Panc1 (cell line): ENCODE results near the gene NPEPL1. TPM values are rescaled to one million over a fixed set of nuclear protein-coding genes. Genes with fewer than 3 reads are reported as not detected.

Experiments
- ATAC-seq: fragments of 200-7000 bp; cut with Tn5 transposase; 2 replicates; pipeline ENCODE4 v1.9.1; 2020; ENCODE audit warnings: mild to moderate bottlenecking, moderate library complexity
- BruUV-seq: library from RNA; stranded (reverse); fragments of 400-500 nt; replicated peaks from 2 replicates; lab custom pipeline; 2021; lab: Mats Ljungman, UMichigan
- CTCF ChIA-PET: fragments of 300-600 bp; sonication (Branson Sonifier 250); formaldehyde crosslinking; loops from one replicate; lab custom pipeline; 2022; ENCODE audit warnings: antibody characterized with exemption; lab: Charles Lee
- POLR2A ChIA-PET: fragments of 300-600 bp; sonication (Branson Sonifier 250); formaldehyde crosslinking; loops from one replicate; lab custom pipeline; 2022; ENCODE audit warnings: antibody characterized with exemption; lab: Charles Lee
- DNase-seq: peaks from one replicate; pipeline ENCODE4 v3.0.0-alpha.2; 2010; ENCODE audit warnings: low read depth, low spot score
- H3K27ac ChIP-seq: 2 replicates; pipeline ENCODE4 v1.5.1; 2011; ENCODE audit warnings: mild to moderate bottlenecking, low read length, inconsistent platforms
- H3K27me3 ChIP-seq: fragments of 200-500 bp; sonication (Bioruptor generic); 2 replicates; pipeline ENCODE4 v1.6.0; 2014; ENCODE audit warnings: low read length, inconsistent platforms; ENCODE audit not compliant: control insufficient read depth, insufficient read depth
- H3K36me3 ChIP-seq: fragments of 200-500 bp; sonication (Bioruptor generic); 2 replicates; pipeline ENCODE4 v1.5.1; 2014; ENCODE audit warnings: inconsistent platforms, mild to moderate bottlenecking, low read length, moderate library complexity; ENCODE audit not compliant: control insufficient read depth, insufficient read depth
- H3K4me1 ChIP-seq: 2 replicates; pipeline ENCODE4 v1.5.1; 2011; ENCODE audit warnings: inconsistent platforms, mild to moderate bottlenecking, low read length, moderate library complexity; ENCODE audit not compliant: control insufficient read depth, insufficient read depth
- H3K4me3 ChIP-seq, 2 experiments: 2 replicates each; pipeline ENCODE4 v1.5.1; 2011 to 2012; ENCODE audit warnings: low read depth in 2 of 2, low read length in 2 of 2, mild to moderate bottlenecking in 2 of 2, inconsistent platforms in 1 of 2, moderate library complexity in 1 of 2
- H3K9me3 ChIP-seq: fragments of 200-500 bp; sonication (Bioruptor generic); 2 replicates; pipeline ENCODE4 v1.5.1; 2014; ENCODE audit warnings: low read depth, mild to moderate bottlenecking, inconsistent platforms, low read length, moderate library complexity; ENCODE audit not compliant: control insufficient read depth, insufficient read depth
- POLR2AphosphoS5 ChIP-seq: IDR thresholded peaks from 2 replicates; pipeline ENCODE4 v1.6.1; 2012; ENCODE audit warnings: mild to moderate bottlenecking, low read depth, low read length, moderate library complexity
- SIN3A ChIP-seq: IDR thresholded peaks from 2 replicates; pipeline ENCODE4 v1.6.1; 2012; ENCODE audit warnings: low read depth, mild to moderate bottlenecking, low read length, moderate library complexity, borderline replicate concordance; ENCODE audit not compliant: insufficient read depth
- TCF7L2 ChIP-seq: IDR thresholded peaks from 2 replicates; pipeline ENCODE4 v1.6.1; 2011; ENCODE audit warnings: mild to moderate bottlenecking, low read depth, low read length, inconsistent platforms
- in situ Hi-C: cut with HindIII; loops from 2 replicates; pipeline ENCODE4 v1.10.0; 2016; ENCODE audit warnings: low sequenced_read_pairs, low pct_unique_long_range_greater_than_20kb
- intact Hi-C: fragments of 100-400 bp; cut with micrococcal nuclease; formaldehyde crosslinking; loops from one replicate; pipeline ENCODE4 v1.10.0; 2022; ENCODE audit not compliant: unreplicated experiment
- total RNA-seq: library from RNA; stranded (reverse); gene quantifications from one replicate; pipeline ENCODE4 v1.2.1, GENCODE V29; 2021; ENCODE audit not compliant: unreplicated experiment
- TF ChIP-seq, protein P1 (sequence below), 2 experiments: IDR thresholded peaks; 2 replicates each; pipeline ENCODE4 v1.6.1; 2011 to 2012; ENCODE audit warnings: low read depth in 2 of 2, control low read depth in 1 of 2, low read length in 1 of 2, mild to moderate bottlenecking in 1 of 2, moderate library complexity in 1 of 2; ENCODE audit not compliant: insufficient read depth in 1 of 2
- TF ChIP-seq, protein P2 (sequence below): fragments of 450-650 bp; IDR thresholded peaks from 2 replicates; pipeline ENCODE4 v1.5.1; 2017; ENCODE audit warnings: mild to moderate bottlenecking

NPEPL1 gene
- total RNA-seq, 1 experiment from 2014 or later: 27.4 TPM

DNA sequence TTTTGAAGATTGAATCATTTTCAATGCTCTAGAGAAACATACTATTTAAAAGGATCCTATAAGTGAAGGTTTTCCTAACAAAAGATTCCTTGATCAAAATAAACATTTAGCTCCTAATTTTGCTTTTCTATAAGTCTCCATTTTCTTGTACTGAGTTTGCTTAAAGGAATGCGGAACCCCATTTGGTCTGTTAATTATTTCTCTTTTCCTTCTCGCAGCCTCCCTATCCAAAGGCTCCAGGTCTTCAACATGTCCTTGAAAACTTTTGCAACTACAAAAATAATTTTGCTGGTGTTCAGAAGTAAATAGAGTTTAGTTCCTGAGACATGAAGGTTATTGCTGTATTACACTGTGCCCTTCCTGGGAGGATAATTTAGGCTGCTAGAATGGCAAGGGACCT is 8.3 kb upstream of the NPEPL1 start:
- Histone ChIP-seq H3K9me3 (no peaks in the 10 kb centered on the region), H3K27me3 (no peaks in the 10 kb centered on the region), H3K27ac (no peak overlapping the region), H3K36me3 (no peaks in the 10 kb centered on the region), H3K4me3 (no peak overlapping the region), H3K4me1 (peaks cover 5% of the 10 kb centered on the region; the same call in 1 of the 2 replicates)
- ATAC-seq: no peak
- ChIA-PET POLR2A (no interaction called here), CTCF (no interaction called here)
- BruUV-seq: no TSS peak
- no peak for DNase-seq
- TF ChIP-seq SIN3A (no peak), TCF7L2 (no peak), POLR2AphosphoS5 (no peak)
- TF ChIP-seq, protein P1, sequence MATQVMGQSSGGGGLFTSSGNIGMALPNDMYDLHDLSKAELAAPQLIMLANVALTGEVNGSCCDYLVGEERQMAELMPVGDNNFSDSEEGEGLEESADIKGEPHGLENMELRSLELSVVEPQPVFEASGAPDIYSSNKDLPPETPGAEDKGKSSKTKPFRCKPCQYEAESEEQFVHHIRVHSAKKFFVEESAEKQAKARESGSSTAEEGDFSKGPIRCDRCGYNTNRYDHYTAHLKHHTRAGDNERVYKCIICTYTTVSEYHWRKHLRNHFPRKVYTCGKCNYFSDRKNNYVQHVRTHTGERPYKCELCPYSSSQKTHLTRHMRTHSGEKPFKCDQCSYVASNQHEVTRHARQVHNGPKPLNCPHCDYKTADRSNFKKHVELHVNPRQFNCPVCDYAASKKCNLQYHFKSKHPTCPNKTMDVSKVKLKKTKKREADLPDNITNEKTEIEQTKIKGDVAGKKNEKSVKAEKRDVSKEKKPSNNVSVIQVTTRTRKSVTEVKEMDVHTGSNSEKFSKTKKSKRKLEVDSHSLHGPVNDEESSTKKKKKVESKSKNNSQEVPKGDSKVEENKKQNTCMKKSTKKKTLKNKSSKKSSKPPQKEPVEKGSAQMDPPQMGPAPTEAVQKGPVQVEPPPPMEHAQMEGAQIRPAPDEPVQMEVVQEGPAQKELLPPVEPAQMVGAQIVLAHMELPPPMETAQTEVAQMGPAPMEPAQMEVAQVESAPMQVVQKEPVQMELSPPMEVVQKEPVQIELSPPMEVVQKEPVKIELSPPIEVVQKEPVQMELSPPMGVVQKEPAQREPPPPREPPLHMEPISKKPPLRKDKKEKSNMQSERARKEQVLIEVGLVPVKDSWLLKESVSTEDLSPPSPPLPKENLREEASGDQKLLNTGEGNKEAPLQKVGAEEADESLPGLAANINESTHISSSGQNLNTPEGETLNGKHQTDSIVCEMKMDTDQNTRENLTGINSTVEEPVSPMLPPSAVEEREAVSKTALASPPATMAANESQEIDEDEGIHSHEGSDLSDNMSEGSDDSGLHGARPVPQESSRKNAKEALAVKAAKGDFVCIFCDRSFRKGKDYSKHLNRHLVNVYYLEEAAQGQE (IDR thresholded peaks at IDR 0.05; ENCODE audit: insufficient read depth in 1 of 2, low read depth in 2 of 2, low read length in 1 of 2): no peak
- TF ChIP-seq, protein P2, sequence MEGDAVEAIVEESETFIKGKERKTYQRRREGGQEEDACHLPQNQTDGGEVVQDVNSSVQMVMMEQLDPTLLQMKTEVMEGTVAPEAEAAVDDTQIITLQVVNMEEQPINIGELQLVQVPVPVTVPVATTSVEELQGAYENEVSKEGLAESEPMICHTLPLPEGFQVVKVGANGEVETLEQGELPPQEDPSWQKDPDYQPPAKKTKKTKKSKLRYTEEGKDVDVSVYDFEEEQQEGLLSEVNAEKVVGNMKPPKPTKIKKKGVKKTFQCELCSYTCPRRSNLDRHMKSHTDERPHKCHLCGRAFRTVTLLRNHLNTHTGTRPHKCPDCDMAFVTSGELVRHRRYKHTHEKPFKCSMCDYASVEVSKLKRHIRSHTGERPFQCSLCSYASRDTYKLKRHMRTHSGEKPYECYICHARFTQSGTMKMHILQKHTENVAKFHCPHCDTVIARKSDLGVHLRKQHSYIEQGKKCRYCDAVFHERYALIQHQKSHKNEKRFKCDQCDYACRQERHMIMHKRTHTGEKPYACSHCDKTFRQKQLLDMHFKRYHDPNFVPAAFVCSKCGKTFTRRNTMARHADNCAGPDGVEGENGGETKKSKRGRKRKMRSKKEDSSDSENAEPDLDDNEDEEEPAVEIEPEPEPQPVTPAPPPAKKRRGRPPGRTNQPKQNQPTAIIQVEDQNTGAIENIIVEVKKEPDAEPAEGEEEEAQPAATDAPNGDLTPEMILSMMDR: no peak
- intact Hi-C loops (no loop called here), in situ Hi-C loops (no loop called here)

DNA sequence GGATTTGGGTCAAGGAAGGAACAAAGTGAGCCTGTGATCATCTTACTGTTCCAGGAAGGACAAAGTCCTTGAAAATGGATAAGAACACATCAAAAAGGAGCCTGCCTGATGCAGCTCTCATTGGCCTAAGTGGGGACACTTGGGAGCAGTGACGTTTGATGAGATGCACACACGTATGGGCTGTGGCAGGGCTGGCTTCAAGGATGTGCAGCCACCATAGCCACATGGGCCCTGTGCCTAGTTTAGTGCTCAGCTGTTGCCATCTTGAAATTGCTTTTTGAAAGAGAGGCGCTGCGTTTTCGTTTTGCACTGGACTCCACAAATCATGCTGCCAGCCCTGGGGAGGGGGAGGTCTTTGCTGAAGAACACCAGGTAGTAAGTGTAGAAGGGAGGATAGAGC is 6.6 kb upstream of the NPEPL1 start:
- Histone ChIP-seq H3K27ac (no peak overlapping the region), H3K27me3 (no peaks in the 10 kb centered on the region), H3K9me3 (no peaks in the 10 kb centered on the region), H3K4me3 (no peak overlapping the region), H3K4me1 (peaks cover 6% of the 10 kb centered on the region; the same call in 1 of the 2 replicates), H3K36me3 (no peaks in the 10 kb centered on the region)
- TF ChIP-seq, protein P1 (IDR thresholded peaks at IDR 0.05; ENCODE audit: insufficient read depth in 1 of 2, low read depth in 2 of 2, low read length in 1 of 2): no peak
- TF ChIP-seq TCF7L2: no peak
- TF ChIP-seq SIN3A: no peak
- TF ChIP-seq, protein P2: no peak
- ChIA-PET POLR2A (interaction anchor here (0.6 kb wide), 1 partner anchor 295 kb away, joined by 4 read pairs; no protein-coding TSS in a partner anchor), CTCF (no interaction called here)
- ATAC-seq: no peak
- no peak for DNase-seq
- in situ Hi-C loops: no loop called here
- no TSS peak for BruUV-seq
- intact Hi-C loops: no loop called here
